DND-41 (cell line): ENCODE results near the gene DGKI.

Experiments
- ATAC-seq: fragments of 200-7000 bp; cut with Tn5 transposase; 3 replicates; pipeline ENCODE4 v1.9.1; 2021; ENCODE audit warnings: low read depth; ENCODE audit not compliant: insufficient read depth
- DNase-seq: peaks from one replicate; pipeline ENCODE4 v3.0.0-alpha.2; 2020
- H2AFZ ChIP-seq: 2 replicates; pipeline ENCODE4 v1.6.0; 2012; ENCODE audit warnings: low read depth, low read length
- H3K27ac ChIP-seq: 2 replicates; pipeline ENCODE4 v1.5.1; 2012; ENCODE audit warnings: low read length, inconsistent platforms
- H3K27me3 ChIP-seq: fragments of 200-600 bp; sonication (generic); 2 replicates; pipeline ENCODE4 v1.6.0; 2012; ENCODE audit warnings: low read length, mild to moderate bottlenecking, inconsistent platforms; ENCODE audit not compliant: insufficient read depth, poor library complexity
- H3K36me3 ChIP-seq: 2 replicates; pipeline ENCODE4 v1.5.1; 2012; ENCODE audit warnings: low read length, inconsistent platforms; ENCODE audit not compliant: insufficient read depth
- H3K4me1 ChIP-seq: 2 replicates; pipeline ENCODE4 v1.5.1; 2012; ENCODE audit warnings: mild to moderate bottlenecking, low read length; ENCODE audit not compliant: insufficient read depth
- H3K4me2 ChIP-seq: 2 replicates; pipeline ENCODE4 v1.6.0; 2012; ENCODE audit warnings: mild to moderate bottlenecking, moderate library complexity, low read length, inconsistent platforms; ENCODE audit not compliant: insufficient read depth
- H3K4me3 ChIP-seq, 2 experiments: fragments of 200-600 bp in 1 of 2; shearing (Covaris generic) in 1 of 2; 2 replicates each; pipeline ENCODE4 v1.5.1; 2012 to 2016; ENCODE audit warnings: inconsistent platforms in 2 of 2, low read length in 2 of 2, mild to moderate bottlenecking in 2 of 2, low read depth in 1 of 2, moderate library complexity in 1 of 2
- H3K79me2 ChIP-seq: 2 replicates; pipeline ENCODE4 v1.6.0; 2012; ENCODE audit warnings: low read length, inconsistent platforms; ENCODE audit not compliant: insufficient read depth
- H3K9ac ChIP-seq: 2 replicates; pipeline ENCODE4 v1.6.0; 2012; ENCODE audit warnings: low read depth, mild to moderate bottlenecking, inconsistent platforms, low read length, moderate library complexity
- H3K9me3 ChIP-seq: 2 replicates; pipeline ENCODE4 v1.5.1; 2012; ENCODE audit warnings: low read length, moderate library complexity, mild to moderate bottlenecking, inconsistent platforms; ENCODE audit not compliant: insufficient read depth, severe bottlenecking
- H4K20me1 ChIP-seq: 2 replicates; pipeline ENCODE4 v1.6.0; 2012; ENCODE audit warnings: low read length; ENCODE audit not compliant: insufficient read depth
- CTCF ChIP-seq: IDR thresholded peaks from 2 replicates; pipeline ENCODE4 v1.5.1; 2012; ENCODE audit warnings: borderline replicate concordance, low read length, moderate library complexity, mild to moderate bottlenecking; ENCODE audit not compliant: poor library complexity, severe bottlenecking; ENCODE audit errors: extremely low read depth
- EZH2 ChIP-seq: IDR thresholded peaks from 3 replicates; pipeline ENCODE4 v1.6.1; 2012; ENCODE audit warnings: borderline replicate concordance, low read depth, mild to moderate bottlenecking, moderate library complexity, low read length, inconsistent platforms; ENCODE audit not compliant: severe bottlenecking

The DGKI gene

DNA sequence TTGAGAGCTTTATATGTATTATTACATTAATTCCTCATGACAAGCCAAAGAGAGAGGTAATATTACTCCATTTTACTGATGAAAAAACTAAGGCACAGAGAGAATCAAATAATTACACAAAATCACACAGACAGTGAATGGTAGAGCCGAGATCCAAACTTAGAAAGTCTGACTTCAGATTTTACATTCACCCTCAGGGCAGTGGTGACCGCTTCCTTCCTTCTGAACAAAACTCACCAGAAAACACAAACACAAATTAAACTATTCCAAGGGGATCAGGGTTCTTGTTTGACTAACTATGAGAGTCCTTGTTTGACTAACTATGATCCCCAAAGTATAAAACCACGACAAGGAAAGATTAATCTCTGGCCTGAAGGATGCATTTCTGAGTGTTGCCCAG lies 435.3 kb downstream of the DGKI start:
- H3K4me1 ChIP-seq, result no peaks in the 10 kb centered on the region
- H2AFZ ChIP-seq, result no peak overlapping the region
- ATAC-seq, result no peak
- H3K4me2 ChIP-seq, result no peak overlapping the region
- H3K27me3 ChIP-seq, result no peaks in the 10 kb centered on the region
- H3K36me3 ChIP-seq, result no peaks in the 10 kb centered on the region
- no peaks in the 10 kb centered on the region for H4K20me1 ChIP-seq
- H3K79me2 ChIP-seq, result no peaks in the 10 kb centered on the region
- no peaks in the 10 kb centered on the region for H3K9me3 ChIP-seq
- no peak overlapping the region for H3K27ac ChIP-seq
- TF ChIP-seq CTCF, result no peak
- TF ChIP-seq EZH2, result no peak
- no peak overlapping the region for H3K9ac ChIP-seq
- DNase-seq, result no peak
- H3K4me3 ChIP-seq, result no peak overlapping the region

- no peak overlapping the region for H3K9ac ChIP-seq
- no peak overlapping the region for H3K27ac ChIP-seq
- DNase-seq, result no peak
- H3K36me3 ChIP-seq, result no peaks in the 10 kb centered on the region
- no peak overlapping the region for H3K4me2 ChIP-seq
- H4K20me1 ChIP-seq, result no peaks in the 10 kb centered on the region
- no peaks in the 10 kb centered on the region for H3K79me2 ChIP-seq
- no peak overlapping the region for H3K4me3 ChIP-seq
- TF ChIP-seq EZH2, result no peak
- no peak for TF ChIP-seq CTCF
- H3K4me1 ChIP-seq, result no peaks in the 10 kb centered on the region
- no peaks in the 10 kb centered on the region for H3K9me3 ChIP-seq
- H2AFZ ChIP-seq, result no peak overlapping the region
- no peak for ATAC-seq
- no peaks in the 10 kb centered on the region for H3K27me3 ChIP-seq
Observed at GRCh38 chr7:137408126-137408525, 438.6 kb downstream of the DGKI start.

DNA sequence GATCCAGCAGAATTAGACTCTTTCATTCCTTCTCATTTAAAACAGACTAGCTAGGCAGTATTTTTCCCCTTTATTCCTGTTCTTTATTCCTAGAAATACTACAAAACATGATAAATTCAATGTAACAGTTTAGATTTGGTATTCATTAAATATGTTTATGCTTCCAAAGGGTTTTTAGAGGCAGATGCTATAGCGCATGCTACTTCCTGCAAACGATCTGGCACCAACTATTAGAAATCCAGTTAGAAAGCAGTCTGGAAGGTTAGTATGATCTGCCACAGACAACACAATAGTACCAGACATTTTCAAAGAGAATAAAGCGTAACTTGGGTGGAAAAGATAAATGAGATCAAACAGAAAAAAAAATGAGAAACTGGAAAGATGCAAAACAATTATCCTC lies 439.7 kb downstream of the DGKI start:
- no peak overlapping the region for H3K4me2 ChIP-seq
- DNase-seq, result no peak
- no peaks in the 10 kb centered on the region for H3K9me3 ChIP-seq
- H2AFZ ChIP-seq, result no peak overlapping the region
- no peak overlapping the region for H3K4me3 ChIP-seq
- H4K20me1 ChIP-seq, result no peaks in the 10 kb centered on the region
- no peaks in the 10 kb centered on the region for H3K27me3 ChIP-seq
- no peak for TF ChIP-seq CTCF
- TF ChIP-seq EZH2, result no peak
- no peak overlapping the region for H3K27ac ChIP-seq
- H3K4me1 ChIP-seq, result no peaks in the 10 kb centered on the region
- no peaks in the 10 kb centered on the region for H3K79me2 ChIP-seq
- H3K36me3 ChIP-seq, result no peaks in the 10 kb centered on the region
- no peak overlapping the region for H3K9ac ChIP-seq
- no peak for ATAC-seq

DNA sequence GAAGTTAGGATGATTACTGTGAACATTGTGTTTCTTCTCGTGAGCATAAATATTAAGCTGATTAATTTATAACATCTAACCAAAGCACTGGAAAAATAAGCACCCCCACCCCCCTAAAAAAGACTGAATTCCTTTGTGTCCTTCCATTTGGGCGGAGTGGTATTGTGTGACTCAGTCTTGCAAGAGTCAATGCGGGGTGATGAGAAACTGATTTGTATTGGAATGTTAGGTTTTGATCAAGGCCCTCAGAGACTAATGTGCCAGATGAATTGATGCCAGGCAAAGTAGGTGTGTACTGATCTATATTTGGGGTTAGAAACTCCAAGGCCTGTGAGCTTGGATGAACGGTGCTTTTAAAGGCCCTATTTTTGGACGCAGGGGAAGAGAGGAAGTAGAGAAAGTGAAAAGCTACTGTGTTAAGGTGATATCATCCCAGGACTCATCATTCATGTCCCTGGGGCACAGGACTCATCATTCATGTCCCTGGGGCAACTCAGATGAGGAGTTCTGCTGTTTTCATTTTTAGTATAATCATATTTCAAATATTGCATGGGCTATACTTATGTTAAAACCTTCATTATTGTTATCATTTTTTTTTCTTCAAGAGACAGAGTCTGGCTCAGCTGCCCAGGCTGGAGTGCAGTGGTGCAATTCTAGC lies 442.0 kb downstream of the DGKI start:
- DNase-seq (no peak), ATAC-seq (no peak)
- Histone ChIP-seq H4K20me1 (no peaks in the 10 kb centered on the region), H3K4me1 (no peaks in the 10 kb centered on the region), H2AFZ (no peak overlapping the region), H3K9ac (no peak overlapping the region), H3K4me2 (no peak overlapping the region), H3K4me3 (no peak overlapping the region), H3K27me3 (no peaks in the 10 kb centered on the region), H3K27ac (no peak overlapping the region), H3K36me3 (no peaks in the 10 kb centered on the region), H3K79me2 (no peaks in the 10 kb centered on the region), H3K9me3 (no peaks in the 10 kb centered on the region)
- TF ChIP-seq CTCF (no peak), EZH2 (no peak)
